Measurements from ENCODE around the gene USF3.

DNA sequence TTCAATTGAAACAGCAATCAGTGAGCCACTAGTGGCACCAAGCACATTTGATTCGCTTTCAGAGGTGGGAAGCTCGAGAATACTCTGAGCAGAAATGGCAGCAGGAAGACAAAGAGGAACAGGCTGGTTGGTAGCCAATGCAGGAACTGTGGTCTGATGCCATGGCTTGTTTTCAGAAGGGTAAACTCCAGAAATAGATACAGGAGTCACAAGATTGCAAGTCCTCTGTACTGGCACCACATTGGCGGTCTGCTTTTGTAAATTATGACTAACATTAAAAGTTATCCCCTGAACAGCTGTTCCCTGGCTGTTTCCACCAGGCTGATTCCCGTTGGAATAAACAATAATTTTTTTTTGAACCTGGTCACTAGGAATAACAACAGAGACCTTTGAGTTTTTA is 35.5 kb downstream of the USF3 start:
- TF ChIP-seq, protein P1, sequence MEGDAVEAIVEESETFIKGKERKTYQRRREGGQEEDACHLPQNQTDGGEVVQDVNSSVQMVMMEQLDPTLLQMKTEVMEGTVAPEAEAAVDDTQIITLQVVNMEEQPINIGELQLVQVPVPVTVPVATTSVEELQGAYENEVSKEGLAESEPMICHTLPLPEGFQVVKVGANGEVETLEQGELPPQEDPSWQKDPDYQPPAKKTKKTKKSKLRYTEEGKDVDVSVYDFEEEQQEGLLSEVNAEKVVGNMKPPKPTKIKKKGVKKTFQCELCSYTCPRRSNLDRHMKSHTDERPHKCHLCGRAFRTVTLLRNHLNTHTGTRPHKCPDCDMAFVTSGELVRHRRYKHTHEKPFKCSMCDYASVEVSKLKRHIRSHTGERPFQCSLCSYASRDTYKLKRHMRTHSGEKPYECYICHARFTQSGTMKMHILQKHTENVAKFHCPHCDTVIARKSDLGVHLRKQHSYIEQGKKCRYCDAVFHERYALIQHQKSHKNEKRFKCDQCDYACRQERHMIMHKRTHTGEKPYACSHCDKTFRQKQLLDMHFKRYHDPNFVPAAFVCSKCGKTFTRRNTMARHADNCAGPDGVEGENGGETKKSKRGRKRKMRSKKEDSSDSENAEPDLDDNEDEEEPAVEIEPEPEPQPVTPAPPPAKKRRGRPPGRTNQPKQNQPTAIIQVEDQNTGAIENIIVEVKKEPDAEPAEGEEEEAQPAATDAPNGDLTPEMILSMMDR (IDR thresholded peaks at IDR 0.05), result no peak
- no peak for TF ChIP-seq POLR2A (IDR thresholded peaks at IDR 0.05)
